H9 (cell line): Measurements from ENCODE around the gene COPB1. TPM values are rescaled to one million over a fixed set of nuclear protein-coding genes. Genes with fewer than 3 reads are reported as not detected.
A peak's percentile ranks its signal among the peaks of the same experiment; 100 is the strongest.

ENCODE experiments used
- DNase-seq: peaks from one replicate; pipeline ENCODE4 v3.0.0-alpha.2; 2017
- H2AFZ ChIP-seq: one replicate; pipeline ENCODE4 v1.6.1; 2013; ENCODE audit warnings: mild to moderate bottlenecking, low read length, control low read depth, moderate library complexity
- H2AK5ac ChIP-seq: 2 replicates; pipeline ENCODE4 v1.6.1; 2013; ENCODE audit warnings: low read length, control low read depth, mixed read lengths; ENCODE audit not compliant: insufficient read length
- H2BK120ac ChIP-seq: one replicate; pipeline ENCODE4 v1.6.1; 2013; ENCODE audit warnings: low read depth, mild to moderate bottlenecking, low read length, control low read depth, inconsistent platforms; ENCODE audit not compliant: poor library complexity, severe bottlenecking
- H2BK12ac ChIP-seq: 2 replicates; pipeline ENCODE4 v1.6.1; 2013; ENCODE audit warnings: low read length, control low read depth, mixed read lengths, low read depth; ENCODE audit not compliant: insufficient read length
- H2BK15ac ChIP-seq: 2 replicates; pipeline ENCODE4 v1.6.1; 2013; ENCODE audit warnings: low read depth, low read length, control low read depth
- H2BK20ac ChIP-seq: one replicate; pipeline ENCODE4 v1.6.1; 2013; ENCODE audit warnings: low read depth, mild to moderate bottlenecking, low read length, control low read depth, inconsistent platforms; ENCODE audit not compliant: poor library complexity, severe bottlenecking
- H2BK5ac ChIP-seq: 2 replicates; pipeline ENCODE4 v1.6.1; 2013; ENCODE audit warnings: low read length, control low read depth, mixed read lengths; ENCODE audit not compliant: insufficient read length
- H3K14ac ChIP-seq: 2 replicates; pipeline ENCODE4 v1.6.1; 2013; ENCODE audit warnings: low read length, control low read depth; ENCODE audit not compliant: insufficient read depth
- H3K18ac ChIP-seq: 2 replicates; pipeline ENCODE4 v1.6.1; 2013; ENCODE audit warnings: low read depth, mild to moderate bottlenecking, mixed read lengths, low read length, control low read depth; ENCODE audit not compliant: insufficient read length
- H3K23ac ChIP-seq: 2 replicates; pipeline ENCODE4 v1.6.1; 2013; ENCODE audit warnings: low read length, control low read depth, mixed read lengths, low read depth; ENCODE audit not compliant: insufficient read length
- H3K23me2 ChIP-seq: 2 replicates; pipeline ENCODE4 v1.6.1; 2013; ENCODE audit warnings: low read depth, mild to moderate bottlenecking, mixed read lengths, low read length, control low read depth; ENCODE audit not compliant: insufficient read length, poor library complexity, severe bottlenecking
- H3K27ac ChIP-seq: 2 replicates; pipeline ENCODE4 v1.5.1; 2013; ENCODE audit warnings: low read length, control low read depth, mixed read lengths, low read depth; ENCODE audit not compliant: insufficient read length
- H3K27me3 ChIP-seq: 2 replicates; pipeline ENCODE4 v1.6.1; 2013; ENCODE audit warnings: low read length, control low read depth, inconsistent platforms; ENCODE audit not compliant: insufficient read depth
- H3K4ac ChIP-seq: 2 replicates; pipeline ENCODE4 v1.6.1; 2013; ENCODE audit warnings: low read depth, mild to moderate bottlenecking, control low read depth, inconsistent platforms, low read length, moderate library complexity
- H3K4me1 ChIP-seq: 2 replicates; pipeline ENCODE4 v1.6.1; 2013; ENCODE audit warnings: low read length, control low read depth, inconsistent platforms; ENCODE audit not compliant: insufficient read depth
- H3K4me2 ChIP-seq: 2 replicates; pipeline ENCODE4 v1.6.1; 2013; ENCODE audit warnings: low read length, control low read depth, mixed read lengths; ENCODE audit not compliant: insufficient read length, insufficient read depth
- H3K56ac ChIP-seq: 2 replicates; pipeline ENCODE4 v1.6.1; 2013; ENCODE audit warnings: low read depth, mild to moderate bottlenecking, mixed read lengths, low read length, control low read depth; ENCODE audit not compliant: insufficient read length
- H3K79me1 ChIP-seq: 2 replicates; pipeline ENCODE4 v1.6.1; 2013; ENCODE audit warnings: low read depth, mild to moderate bottlenecking, moderate library complexity, low read length, control low read depth, inconsistent platforms; ENCODE audit not compliant: insufficient read depth, poor library complexity, severe bottlenecking
- H3K79me2 ChIP-seq: 2 replicates; pipeline ENCODE4 v1.6.1; 2013; ENCODE audit warnings: low read length, control low read depth, inconsistent platforms; ENCODE audit not compliant: insufficient read depth
- H3K9ac ChIP-seq: 2 replicates; pipeline ENCODE4 v1.6.1; 2013; ENCODE audit warnings: low read length, control low read depth, mixed read lengths; ENCODE audit not compliant: insufficient read length; ENCODE audit errors: extremely low read depth
- H3K9me3 ChIP-seq: one replicate; pipeline ENCODE4 v1.6.1; 2013; ENCODE audit warnings: low read depth, low read length, inconsistent platforms; ENCODE audit not compliant: control insufficient read depth
- H3T11ph ChIP-seq: one replicate; pipeline ENCODE4 v1.6.1; 2013; ENCODE audit warnings: mild to moderate bottlenecking, low read length, control low read depth, inconsistent platforms
- H4K20me1 ChIP-seq: one replicate; pipeline ENCODE4 v1.6.1; 2013; ENCODE audit not compliant: control insufficient read depth, insufficient read length, insufficient read depth
- H4K5ac ChIP-seq: 2 replicates; pipeline ENCODE4 v1.6.1; 2013; ENCODE audit warnings: low read depth, mild to moderate bottlenecking, mixed read lengths, low read length, control low read depth; ENCODE audit not compliant: insufficient read length
- H4K8ac ChIP-seq: replicated peaks from 2 replicates; pipeline ENCODE4 v1.6.1; 2013; ENCODE audit warnings: low read length, control low read depth, mixed read lengths, low read depth; ENCODE audit not compliant: insufficient read length
- H4K91ac ChIP-seq: 2 replicates; pipeline ENCODE4 v1.6.1; 2013; ENCODE audit warnings: low read depth, mild to moderate bottlenecking, moderate library complexity, mixed read lengths, low read length, control low read depth; ENCODE audit not compliant: insufficient read length
- H3K27ac Mint-ChIP-seq, 3 experiments: 2 replicates in 2 of 3; 3 replicates in 1 of 3; pipeline ENCODE4 v1.8.0; 2020 to 2021; ENCODE audit warnings: mixed read lengths in 3 of 3, mild to moderate bottlenecking in 1 of 3, moderate library complexity in 1 of 3
- H3K27me3 Mint-ChIP-seq: 2 replicates; pipeline ENCODE4 v1.8.0; 2021; ENCODE audit warnings: low read depth, mild to moderate bottlenecking, moderate library complexity, mixed read lengths
- H3K36me3 Mint-ChIP-seq, 3 experiments: 2 replicates in 2 of 3; 3 replicates in 1 of 3; pipeline ENCODE4 v1.8.0; 2020 to 2021; ENCODE audit warnings: low read depth in 3 of 3, mixed read lengths in 3 of 3; ENCODE audit not compliant: insufficient read depth in 1 of 3
- H3K4me1 Mint-ChIP-seq, 2 experiments: 2 replicates each; pipeline ENCODE4 v1.8.0; 2020; ENCODE audit warnings: mixed read lengths in 2 of 2
- H3K4me3 Mint-ChIP-seq, 2 experiments: 2 replicates in 1 of 2; 3 replicates in 1 of 2; pipeline ENCODE4 v1.8.0; 2020 to 2021; ENCODE audit warnings: mild to moderate bottlenecking in 2 of 2, mixed read lengths in 2 of 2, moderate library complexity in 1 of 2
- H3K9me3 Mint-ChIP-seq, 2 experiments: 2 replicates in 1 of 2; 3 replicates in 1 of 2; pipeline ENCODE4 v1.8.0; 2020; ENCODE audit warnings: mild to moderate bottlenecking in 2 of 2, mixed read lengths in 2 of 2, moderate library complexity in 1 of 2
- WGBS: extraction: QIAGEN DNeasy Blood & Tissue Kit; methylation state at CpG from one replicate; pipeline ENCODE4 v1.1.7; 2013; ENCODE audit warnings: missing lambda C conversion rate, low lambda C conversion rate, mixed read lengths; ENCODE audit not compliant: insufficient read length; ENCODE audit errors: extremely low coverage; 5-methylcytosine and 5-hydroxymethylcytosine counted together
- total RNA-seq: library from RNA; stranded (reverse); gene quantifications from 2 replicates; pipeline ENCODE4 v1.2.1, GENCODE V29; 2021
- TF ChIP-seq, protein P1 (sequence below): fragments of 200-600 bp; sonication (generic); conservative IDR thresholded peaks from 3 replicates; pipeline ENCODE4 v1.8.0; 2021; ENCODE audit warnings: antibody characterized with exemption, mild to moderate bottlenecking

Gene COPB1
- total RNA-seq, 1 experiment from 2014 or later, result 71.6 TPM

DNA sequence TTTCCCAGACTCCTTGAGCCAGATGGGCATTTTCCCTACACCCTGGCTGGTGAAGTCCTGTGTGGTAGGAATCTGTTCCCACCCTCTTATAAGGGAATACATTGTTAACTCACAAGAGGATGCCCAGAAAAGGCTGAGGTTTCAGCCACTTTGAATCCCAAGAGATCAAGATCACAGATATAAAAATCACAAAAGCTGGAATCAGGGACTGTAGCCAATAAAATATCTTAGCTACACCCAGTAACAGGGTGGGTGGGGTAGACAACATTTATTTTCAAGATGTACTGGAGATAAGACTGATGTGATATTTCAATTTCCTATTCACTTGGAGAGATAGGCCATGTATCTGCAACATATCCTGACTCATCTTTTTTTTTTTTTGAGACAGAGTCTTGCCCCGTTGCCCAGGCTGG lies 50.3 kb downstream of the COPB1 start:
- H2BK12ac ChIP-seq, result no peak overlapping the region
- H3K18ac ChIP-seq, result no peak overlapping the region
- no peak overlapping the region for H3K14ac ChIP-seq
- H3K79me1 ChIP-seq, result no peaks in the 10 kb centered on the region
- H2AFZ ChIP-seq, result no peak overlapping the region
- H3K27me3 Mint-ChIP-seq, result no peaks in the 10 kb centered on the region
- no peak overlapping the region for H3K9ac ChIP-seq
- no peak overlapping the region for H2BK15ac ChIP-seq
- no peaks in the 10 kb centered on the region for H3K4me1 Mint-ChIP-seq
- no peak overlapping the region for H2AK5ac ChIP-seq
- no peak overlapping the region for H2BK5ac ChIP-seq
- H3K56ac ChIP-seq, result no peak overlapping the region
- no peaks in the 10 kb centered on the region for H3K36me3 Mint-ChIP-seq
- H3K9me3 ChIP-seq, result no peaks in the 10 kb centered on the region
- no peak overlapping the region for H3K23ac ChIP-seq
- H3K27me3 ChIP-seq, result no peaks in the 10 kb centered on the region
- DNase-seq, result no peak
- no peaks in the 10 kb centered on the region for H3K79me2 ChIP-seq
- no peak overlapping the region for H3K27ac ChIP-seq
- no peak overlapping the region for H4K8ac ChIP-seq
- H3K4me2 ChIP-seq, result no peak overlapping the region
- no peak overlapping the region for H3T11ph ChIP-seq
- H3K9me3 Mint-ChIP-seq, result no peaks in the 10 kb centered on the region
- TF ChIP-seq, protein P1, sequence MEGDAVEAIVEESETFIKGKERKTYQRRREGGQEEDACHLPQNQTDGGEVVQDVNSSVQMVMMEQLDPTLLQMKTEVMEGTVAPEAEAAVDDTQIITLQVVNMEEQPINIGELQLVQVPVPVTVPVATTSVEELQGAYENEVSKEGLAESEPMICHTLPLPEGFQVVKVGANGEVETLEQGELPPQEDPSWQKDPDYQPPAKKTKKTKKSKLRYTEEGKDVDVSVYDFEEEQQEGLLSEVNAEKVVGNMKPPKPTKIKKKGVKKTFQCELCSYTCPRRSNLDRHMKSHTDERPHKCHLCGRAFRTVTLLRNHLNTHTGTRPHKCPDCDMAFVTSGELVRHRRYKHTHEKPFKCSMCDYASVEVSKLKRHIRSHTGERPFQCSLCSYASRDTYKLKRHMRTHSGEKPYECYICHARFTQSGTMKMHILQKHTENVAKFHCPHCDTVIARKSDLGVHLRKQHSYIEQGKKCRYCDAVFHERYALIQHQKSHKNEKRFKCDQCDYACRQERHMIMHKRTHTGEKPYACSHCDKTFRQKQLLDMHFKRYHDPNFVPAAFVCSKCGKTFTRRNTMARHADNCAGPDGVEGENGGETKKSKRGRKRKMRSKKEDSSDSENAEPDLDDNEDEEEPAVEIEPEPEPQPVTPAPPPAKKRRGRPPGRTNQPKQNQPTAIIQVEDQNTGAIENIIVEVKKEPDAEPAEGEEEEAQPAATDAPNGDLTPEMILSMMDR, result no peak
- no peaks in the 10 kb centered on the region for H3K4me1 ChIP-seq
- no peak overlapping the region for H2BK20ac ChIP-seq
- H4K20me1 ChIP-seq, result no peaks in the 10 kb centered on the region
- no peaks in the 10 kb centered on the region for H3K23me2 ChIP-seq
- WGBS, result no CpG with 5 or more reads among the region's 1 CpG
- H4K5ac ChIP-seq, result no peak overlapping the region
- peak overlapping the region in 1 of 3 experiments; percentile 92; a peak in 2 of 7 replicates for H3K27ac Mint-ChIP-seq
- H3K4me3 Mint-ChIP-seq, result no peak overlapping the region
- H2BK120ac ChIP-seq, result no peak overlapping the region
- no peak overlapping the region for H3K4ac ChIP-seq
- H4K91ac ChIP-seq, result no peak overlapping the region
